HepG2 (cell line): Measurements from ENCODE around the gene TCF3. TPM values are rescaled to one million over a fixed set of nuclear protein-coding genes. Genes with fewer than 3 reads are reported as not detected.

Source experiments
- ADNP ChIP-seq: sonication (generic); formaldehyde crosslinking; IDR thresholded peaks from 2 replicates; pipeline ENCODE4 v1.4.0; 2020; ENCODE audit warnings: missing genetic modification reagents
- BRD4 ChIP-seq: sonication (generic); formaldehyde crosslinking; IDR thresholded peaks from 2 replicates; pipeline ENCODE4 v1.4.0; 2020; ENCODE audit warnings: missing genetic modification reagents
- DPF2 ChIP-seq: sonication (generic); formaldehyde crosslinking; IDR thresholded peaks from 2 replicates; pipeline ENCODE4 v1.4.0; 2020; ENCODE audit warnings: mild to moderate bottlenecking, low read depth, missing genetic modification reagents, borderline replicate concordance
- EEA1 ChIP-seq: sonication (generic); formaldehyde crosslinking; IDR thresholded peaks from 2 replicates; pipeline ENCODE4 v1.5.1; 2020; ENCODE audit warnings: mild to moderate bottlenecking, missing genetic modification reagents, borderline replicate concordance
- HOMEZ ChIP-seq: IDR thresholded peaks from 2 replicates; pipeline ENCODE4 v1.6.1; 2016; ENCODE audit warnings: low read depth
- KDM4B ChIP-seq: sonication (generic); formaldehyde crosslinking; IDR thresholded peaks from 2 replicates; pipeline ENCODE4 v1.4.0; 2020; ENCODE audit warnings: missing genetic modification reagents
- NFIC ChIP-seq: IDR thresholded peaks from 2 replicates; pipeline ENCODE4 v1.6.1; 2012; ENCODE audit warnings: mild to moderate bottlenecking, low read length, inconsistent platforms
- NR2F1 ChIP-seq, 2 experiments: fragments of 450-650 bp in 1 of 2; formaldehyde crosslinking in 1 of 2; IDR thresholded peaks; 2 replicates each; pipeline versions ENCODE4 v1.5.0 to v1.6.1; 2016 to 2020; ENCODE audit warnings: mild to moderate bottlenecking in 1 of 2, missing compliant biosample characterization in 1 of 2, missing genetic modification reagents in 1 of 2, moderate library complexity in 1 of 2
- POGZ ChIP-seq: sonication (generic); formaldehyde crosslinking; IDR thresholded peaks from 2 replicates; pipeline ENCODE4 v1.4.0; 2020; ENCODE audit warnings: mild to moderate bottlenecking, missing genetic modification reagents
- RELA ChIP-seq: sonication (generic); formaldehyde crosslinking; IDR thresholded peaks from 2 replicates; pipeline ENCODE4 v1.4.0; 2020; ENCODE audit warnings: missing genetic modification reagents
- TFDP1 ChIP-seq: IDR thresholded peaks from 2 replicates; pipeline ENCODE4 v1.6.1; 2016; ENCODE audit warnings: missing compliant biosample characterization, missing genetic modification reagents, borderline replicate concordance
- XRCC5 ChIP-seq: fragments of 200-400 bp; formaldehyde crosslinking; optimal IDR thresholded peaks from 2 replicates; pipeline ENCODE3; 2017; ENCODE audit warnings: mild to moderate bottlenecking, low read length
- ZBED4 ChIP-seq: sonication (generic); formaldehyde crosslinking; IDR thresholded peaks from 2 replicates; pipeline ENCODE4 v1.4.0; 2020; ENCODE audit warnings: missing genetic modification reagents, borderline replicate concordance
- ZFP1 ChIP-seq: IDR thresholded peaks from 2 replicates; pipeline ENCODE4 v1.6.1; 2016
- ZMYM4 ChIP-seq: sonication (generic); formaldehyde crosslinking; IDR thresholded peaks from 2 replicates; pipeline ENCODE4 v1.8.1; 2023; ENCODE audit warnings: mild to moderate bottlenecking, missing genetic modification reagents
- ZSCAN31 ChIP-seq: sonication (generic); formaldehyde crosslinking; IDR thresholded peaks from 2 replicates; pipeline ENCODE4 v1.5.0; 2020; ENCODE audit warnings: low read depth, mild to moderate bottlenecking, missing genetic modification reagents
- polyA plus RNA-seq, 8 experiments: library from polyadenylated mRNA; depleted of rRNA in 3 of 8; stranded (reverse) in 7 of 8; unstranded in 1 of 8; fragments of >200 nt; fragmentation: Illumina TruSeq in 4 of 8; extraction: Trizol in 4 of 8; gene quantifications; 2 replicates each; pipeline versions ENCODE4 v1.2.1 to v1.2.3, GENCODE V29; 2011 to 2016; ENCODE audit warnings: low read depth in 4 of 8, missing spikeins in 1 of 8, mixed read lengths in 1 of 8; ENCODE audit not compliant: insufficient read depth in 1 of 8
- total RNA-seq, 5 experiments: library from RNA; depleted of rRNA; stranded (reverse); fragments of >200 nt; fragmentation: Illumina TruSeq; extraction: Trizol; gene quantifications; 2 replicates each; pipeline ENCODE4 v1.2.3, GENCODE V29; 2016; ENCODE audit warnings: low read depth in 1 of 5
- TF ChIP-seq, protein P1 (sequence below): sonication (generic); formaldehyde crosslinking; IDR thresholded peaks from 2 replicates; pipeline ENCODE4; 2020; ENCODE audit warnings: missing genetic modification reagents, mild to moderate bottlenecking, borderline replicate concordance
- TF ChIP-seq, protein P2 (sequence below): sonication (generic); formaldehyde crosslinking; IDR thresholded peaks from 2 replicates; pipeline ENCODE4 v1.4.0; 2020; ENCODE audit warnings: missing genetic modification reagents

The TCF3 gene
- total and polyA plus RNA-seq, 2 of the 13 experiments (the other 11 are each of a cell fraction or from before 2014, with no cell fraction given): 51.4 to 53.2 TPM

DNA sequence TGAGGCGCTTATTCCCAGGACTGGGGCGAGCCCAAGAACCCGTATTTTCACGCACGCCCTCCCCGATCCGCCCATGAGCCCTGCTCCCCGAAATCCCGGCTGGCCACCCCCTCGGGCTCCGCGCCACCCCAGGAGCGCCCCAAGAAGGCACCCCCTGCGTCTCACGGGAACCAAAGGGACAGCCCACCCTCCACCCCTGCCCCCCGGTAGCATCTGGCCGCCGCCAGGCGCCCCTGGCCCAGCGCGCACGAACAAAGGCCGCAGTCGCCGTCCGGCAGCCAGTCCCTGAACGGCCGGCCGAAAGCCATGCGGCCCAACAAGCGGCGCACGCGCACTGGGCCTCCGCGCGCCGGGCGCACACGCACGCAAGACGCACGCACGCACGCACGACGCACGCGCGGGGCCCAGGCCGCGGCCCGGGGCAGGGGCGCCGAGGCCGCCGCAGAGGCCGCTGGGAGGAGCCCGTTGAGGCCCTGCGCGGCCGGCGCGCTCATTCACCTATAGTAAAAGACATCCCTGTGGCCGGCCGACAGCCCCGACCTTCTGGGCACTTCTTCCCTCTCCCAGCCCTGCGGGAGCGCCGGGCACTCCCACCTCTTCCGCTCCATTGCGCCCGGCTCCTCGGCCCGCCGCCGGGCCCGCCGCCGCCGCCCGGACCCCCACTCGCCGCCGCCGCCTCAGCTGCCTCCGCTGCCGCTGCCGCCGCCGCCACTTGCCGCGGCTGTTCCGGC is 60.2 kb downstream of the TCF3 start (continued):
- TF ChIP-seq ZFP1 (no peak), HOMEZ (CRISPR knock-in tag) (no peak), EEA1 (CRISPR knock-in tag) (0 out of 2 replicates have a peak, but pooled peaks have one; percentile 78), ZMYM4 (CRISPR knock-in tag) (peak; percentile 69), XRCC5 (no peak), TFDP1 (CRISPR knock-in tag) (peak; percentile 87), KDM4B (0 out of 2 replicates have a peak, but pooled peaks have one; percentile 17), DPF2 (no peak), POGZ (no peak), ZBED4 (CRISPR knock-in tag) (peak; percentile 60; the same call in 1 of the 2 replicates), NFIC (no peak), NR2F1 (CRISPR knock-in tag; IDR thresholded peaks at IDR 0.05) (no peak), RELA (CRISPR knock-in tag) (0 out of 2 replicates have a peak, but pooled peaks have one; percentile 32), ZSCAN31 (CRISPR knock-in tag) (peak; percentile 34; the same call in 1 of the 2 replicates), ADNP (CRISPR knock-in tag) (no peak), BRD4 (CRISPR knock-in tag) (no peak)
- TF ChIP-seq, protein P1, sequence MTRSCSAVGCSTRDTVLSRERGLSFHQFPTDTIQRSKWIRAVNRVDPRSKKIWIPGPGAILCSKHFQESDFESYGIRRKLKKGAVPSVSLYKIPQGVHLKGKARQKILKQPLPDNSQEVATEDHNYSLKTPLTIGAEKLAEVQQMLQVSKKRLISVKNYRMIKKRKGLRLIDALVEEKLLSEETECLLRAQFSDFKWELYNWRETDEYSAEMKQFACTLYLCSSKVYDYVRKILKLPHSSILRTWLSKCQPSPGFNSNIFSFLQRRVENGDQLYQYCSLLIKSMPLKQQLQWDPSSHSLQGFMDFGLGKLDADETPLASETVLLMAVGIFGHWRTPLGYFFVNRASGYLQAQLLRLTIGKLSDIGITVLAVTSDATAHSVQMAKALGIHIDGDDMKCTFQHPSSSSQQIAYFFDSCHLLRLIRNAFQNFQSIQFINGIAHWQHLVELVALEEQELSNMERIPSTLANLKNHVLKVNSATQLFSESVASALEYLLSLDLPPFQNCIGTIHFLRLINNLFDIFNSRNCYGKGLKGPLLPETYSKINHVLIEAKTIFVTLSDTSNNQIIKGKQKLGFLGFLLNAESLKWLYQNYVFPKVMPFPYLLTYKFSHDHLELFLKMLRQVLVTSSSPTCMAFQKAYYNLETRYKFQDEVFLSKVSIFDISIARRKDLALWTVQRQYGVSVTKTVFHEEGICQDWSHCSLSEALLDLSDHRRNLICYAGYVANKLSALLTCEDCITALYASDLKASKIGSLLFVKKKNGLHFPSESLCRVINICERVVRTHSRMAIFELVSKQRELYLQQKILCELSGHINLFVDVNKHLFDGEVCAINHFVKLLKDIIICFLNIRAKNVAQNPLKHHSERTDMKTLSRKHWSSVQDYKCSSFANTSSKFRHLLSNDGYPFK (CRISPR knock-in tag): no peak
- TF ChIP-seq, protein P2, sequence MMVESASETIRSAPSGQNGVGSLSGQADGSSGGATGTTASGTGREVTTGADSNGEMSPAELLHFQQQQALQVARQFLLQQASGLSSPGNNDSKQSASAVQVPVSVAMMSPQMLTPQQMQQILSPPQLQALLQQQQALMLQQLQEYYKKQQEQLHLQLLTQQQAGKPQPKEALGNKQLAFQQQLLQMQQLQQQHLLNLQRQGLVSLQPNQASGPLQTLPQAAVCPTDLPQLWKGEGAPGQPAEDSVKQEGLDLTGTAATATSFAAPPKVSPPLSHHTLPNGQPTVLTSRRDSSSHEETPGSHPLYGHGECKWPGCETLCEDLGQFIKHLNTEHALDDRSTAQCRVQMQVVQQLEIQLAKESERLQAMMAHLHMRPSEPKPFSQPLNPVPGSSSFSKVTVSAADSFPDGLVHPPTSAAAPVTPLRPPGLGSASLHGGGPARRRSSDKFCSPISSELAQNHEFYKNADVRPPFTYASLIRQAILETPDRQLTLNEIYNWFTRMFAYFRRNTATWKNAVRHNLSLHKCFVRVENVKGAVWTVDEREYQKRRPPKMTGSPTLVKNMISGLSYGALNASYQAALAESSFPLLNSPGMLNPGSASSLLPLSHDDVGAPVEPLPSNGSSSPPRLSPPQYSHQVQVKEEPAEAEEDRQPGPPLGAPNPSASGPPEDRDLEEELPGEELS (CRISPR knock-in tag): no peak
